Neural crest cell (in vitro differentiated cells): ENCODE data around the gene SEMA5B. TPM values are rescaled to one million over a fixed set of nuclear protein-coding genes. Genes with fewer than 3 reads are reported as not detected.

Experiments used
- DNase-seq: peaks from one replicate; pipeline ENCODE4 v3.0.0; 2021; ENCODE audit warnings: low read depth, mixed read lengths, low spot score
- H3K27ac Mint-ChIP-seq: one replicate; pipeline ENCODE4 v1.8.0; 2021; ENCODE audit warnings: mild to moderate bottlenecking, mixed read lengths; ENCODE audit not compliant: unreplicated experiment
- H3K27me3 Mint-ChIP-seq: 2 replicates; pipeline ENCODE4 v1.8.0; 2021; ENCODE audit warnings: low read depth, mild to moderate bottlenecking, mixed read lengths
- H3K36me3 Mint-ChIP-seq: 2 replicates; pipeline ENCODE4 v1.8.0; 2021; ENCODE audit warnings: low read depth, mild to moderate bottlenecking, mixed read lengths
- H3K4me1 Mint-ChIP-seq: 2 replicates; pipeline ENCODE4 v1.8.0; 2021; ENCODE audit warnings: mixed read lengths
- H3K4me3 Mint-ChIP-seq: one replicate; pipeline ENCODE4 v1.8.0; 2021; ENCODE audit warnings: mild to moderate bottlenecking, mixed read lengths
- H3K9me3 Mint-ChIP-seq: 2 replicates; pipeline ENCODE4 v1.8.0; 2021; ENCODE audit warnings: mixed read lengths
- total RNA-seq: library from RNA; stranded (reverse); gene quantifications from 2 replicates; pipeline ENCODE4 v1.2.1, GENCODE V29; 2021
- TF ChIP-seq, protein P1 (sequence below): fragments of 200-600 bp; sonication (generic); conservative IDR thresholded peaks from 2 replicates; pipeline ENCODE4 v1.5.0; 2021; ENCODE audit warnings: antibody characterized with exemption, mild to moderate bottlenecking

The SEMA5B gene
- total RNA-seq, 1 donor from 2014 or later, result 57.3 TPM

DNA sequence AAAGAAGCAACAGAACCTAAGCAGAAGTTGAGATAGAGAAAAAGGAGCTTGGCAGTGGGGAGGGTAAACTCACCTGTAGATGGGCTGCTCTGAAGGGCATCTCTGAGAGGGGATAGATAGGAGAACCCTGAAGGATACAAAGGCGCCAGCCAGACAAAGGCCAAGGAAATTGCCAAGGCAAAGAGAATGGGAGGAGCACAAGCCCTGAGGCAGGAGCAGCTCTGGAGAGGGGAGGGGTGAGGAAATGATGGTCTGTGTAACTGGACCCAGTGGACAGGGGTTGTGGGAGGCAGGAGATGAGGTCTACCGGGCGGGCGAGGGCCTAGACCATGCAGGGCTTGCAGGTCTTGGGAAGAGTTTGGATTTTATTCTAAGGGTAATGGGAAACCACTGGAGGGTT is 36.9 kb upstream of the SEMA5B start:
- H3K36me3 Mint-ChIP-seq, result peaks cover 2% of the 10 kb centered on the region
- DNase-seq, result no peak
- TF ChIP-seq, protein P1, sequence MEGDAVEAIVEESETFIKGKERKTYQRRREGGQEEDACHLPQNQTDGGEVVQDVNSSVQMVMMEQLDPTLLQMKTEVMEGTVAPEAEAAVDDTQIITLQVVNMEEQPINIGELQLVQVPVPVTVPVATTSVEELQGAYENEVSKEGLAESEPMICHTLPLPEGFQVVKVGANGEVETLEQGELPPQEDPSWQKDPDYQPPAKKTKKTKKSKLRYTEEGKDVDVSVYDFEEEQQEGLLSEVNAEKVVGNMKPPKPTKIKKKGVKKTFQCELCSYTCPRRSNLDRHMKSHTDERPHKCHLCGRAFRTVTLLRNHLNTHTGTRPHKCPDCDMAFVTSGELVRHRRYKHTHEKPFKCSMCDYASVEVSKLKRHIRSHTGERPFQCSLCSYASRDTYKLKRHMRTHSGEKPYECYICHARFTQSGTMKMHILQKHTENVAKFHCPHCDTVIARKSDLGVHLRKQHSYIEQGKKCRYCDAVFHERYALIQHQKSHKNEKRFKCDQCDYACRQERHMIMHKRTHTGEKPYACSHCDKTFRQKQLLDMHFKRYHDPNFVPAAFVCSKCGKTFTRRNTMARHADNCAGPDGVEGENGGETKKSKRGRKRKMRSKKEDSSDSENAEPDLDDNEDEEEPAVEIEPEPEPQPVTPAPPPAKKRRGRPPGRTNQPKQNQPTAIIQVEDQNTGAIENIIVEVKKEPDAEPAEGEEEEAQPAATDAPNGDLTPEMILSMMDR, result no peak
- H3K9me3 Mint-ChIP-seq, result peaks cover 2% of the 10 kb centered on the region
- no peak overlapping the region for H3K27ac Mint-ChIP-seq
- peak overlapping the region; percentile 61 for H3K4me3 Mint-ChIP-seq
- H3K4me1 Mint-ChIP-seq, result peaks cover 25% of the 10 kb centered on the region
- H3K27me3 Mint-ChIP-seq, result peaks cover 14% of the 10 kb centered on the region

DNA sequence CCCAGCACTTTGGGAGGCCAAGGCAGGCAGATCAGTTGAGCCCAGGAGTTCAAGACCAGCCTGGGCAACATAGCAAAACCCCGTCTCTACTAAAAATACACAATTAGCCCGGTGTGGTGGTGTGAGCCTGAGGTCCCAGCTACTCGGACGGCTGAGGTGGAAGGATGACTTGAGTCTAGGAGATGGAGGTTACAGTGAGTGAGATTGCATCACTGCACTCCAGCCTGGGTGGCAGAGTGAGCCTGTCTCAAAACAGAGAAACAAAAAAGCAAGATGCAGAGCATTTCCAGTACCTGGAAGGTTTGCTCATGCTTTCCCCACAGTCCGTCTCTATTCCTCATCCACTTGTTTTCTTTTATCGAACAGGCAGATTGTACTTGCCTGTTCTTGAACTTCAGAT is 35.5 kb upstream of the SEMA5B start:
- Mint-ChIP-seq H3K27me3 (peaks cover 9% of the 10 kb centered on the region), H3K36me3 (peaks cover 2% of the 10 kb centered on the region), H3K4me1 (peaks cover 12% of the 10 kb centered on the region), H3K27ac (no peak overlapping the region), H3K4me3 (no peak overlapping the region), H3K9me3 (peaks cover 2% of the 10 kb centered on the region)
- no peak for DNase-seq
- TF ChIP-seq, protein P1, result no peak

DNA sequence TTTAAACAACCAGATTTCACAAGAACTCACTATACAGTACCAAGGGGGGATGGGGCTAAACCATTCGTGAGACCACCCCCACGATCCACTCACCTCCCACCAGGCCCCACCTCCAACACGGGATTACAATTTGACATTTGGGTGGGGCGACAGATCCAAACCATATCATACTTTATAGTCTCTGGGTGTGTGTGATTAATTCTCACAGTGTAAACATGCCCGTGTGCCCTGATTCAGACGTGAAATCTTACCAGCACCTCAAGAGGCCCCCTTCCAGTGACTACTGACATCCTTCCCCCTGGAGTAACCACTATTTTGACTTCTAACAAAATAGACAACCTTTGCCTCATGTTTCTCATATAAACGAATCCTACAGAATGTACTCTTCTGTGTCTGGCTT is 34.3 kb upstream of the SEMA5B start:
- Mint-ChIP-seq H3K36me3 (peaks cover 2% of the 10 kb centered on the region), H3K4me1 (peaks cover 5% of the 10 kb centered on the region), H3K27me3 (peaks cover 9% of the 10 kb centered on the region), H3K9me3 (peaks cover 2% of the 10 kb centered on the region), H3K27ac (no peak overlapping the region), H3K4me3 (no peak overlapping the region)
- no peak for DNase-seq
- TF ChIP-seq, protein P1, result no peak

DNA sequence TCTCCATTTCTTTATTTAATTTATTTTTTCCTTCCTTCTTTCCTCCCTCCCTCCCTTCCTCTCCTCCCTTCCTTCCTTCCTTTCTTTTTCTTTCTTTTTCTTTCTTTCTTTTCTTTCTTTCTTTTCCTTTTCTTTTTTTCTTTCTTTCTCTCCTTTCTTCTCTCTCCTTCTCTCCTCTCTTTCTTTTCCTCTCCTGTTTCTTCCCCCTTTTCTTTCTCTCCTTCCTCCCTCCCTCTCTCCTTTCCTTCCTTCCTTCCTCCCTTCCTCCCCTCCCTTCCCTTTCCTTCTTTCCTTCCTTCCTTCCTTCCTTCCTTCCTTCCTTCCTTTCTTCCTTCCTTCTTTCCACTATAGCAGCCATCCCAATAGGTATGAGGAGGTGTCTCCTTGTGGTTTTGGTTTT is 32.5 kb upstream of the SEMA5B start:
- TF ChIP-seq, protein P1, result no peak
- no peak overlapping the region for H3K27ac Mint-ChIP-seq
- no peaks in the 10 kb centered on the region for H3K9me3 Mint-ChIP-seq
- peaks cover 7% of the 10 kb centered on the region for H3K27me3 Mint-ChIP-seq
- no peaks in the 10 kb centered on the region for H3K36me3 Mint-ChIP-seq
- no peaks in the 10 kb centered on the region for H3K4me1 Mint-ChIP-seq
- no peak overlapping the region for H3K4me3 Mint-ChIP-seq
- DNase-seq, result no peak

DNA sequence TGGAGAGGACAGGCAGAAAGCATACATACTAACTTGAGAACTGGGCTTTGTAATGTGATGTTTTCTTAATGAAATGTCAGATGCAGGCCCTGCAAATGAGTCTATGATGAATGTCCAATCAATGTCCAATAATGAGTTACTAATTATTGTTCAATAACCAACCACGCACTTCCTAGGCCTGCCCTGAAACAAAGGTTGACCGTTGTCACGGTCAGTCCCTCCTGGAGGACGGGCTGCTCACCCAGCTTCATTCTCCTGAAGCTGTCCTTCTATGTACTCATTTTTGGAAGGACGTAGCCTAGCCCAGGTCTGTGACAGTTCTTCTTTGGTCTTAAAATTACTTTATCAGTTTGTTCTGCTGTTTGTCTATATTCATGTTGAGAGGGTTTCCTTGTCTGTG is 30.9 kb upstream of the SEMA5B start:
- Mint-ChIP-seq H3K9me3 (no peaks in the 10 kb centered on the region), H3K36me3 (no peaks in the 10 kb centered on the region), H3K27ac (no peak overlapping the region), H3K27me3 (peaks cover 7% of the 10 kb centered on the region), H3K4me1 (no peaks in the 10 kb centered on the region), H3K4me3 (no peak overlapping the region)
- DNase-seq, result no peak
- TF ChIP-seq, protein P1, result no peak

DNA sequence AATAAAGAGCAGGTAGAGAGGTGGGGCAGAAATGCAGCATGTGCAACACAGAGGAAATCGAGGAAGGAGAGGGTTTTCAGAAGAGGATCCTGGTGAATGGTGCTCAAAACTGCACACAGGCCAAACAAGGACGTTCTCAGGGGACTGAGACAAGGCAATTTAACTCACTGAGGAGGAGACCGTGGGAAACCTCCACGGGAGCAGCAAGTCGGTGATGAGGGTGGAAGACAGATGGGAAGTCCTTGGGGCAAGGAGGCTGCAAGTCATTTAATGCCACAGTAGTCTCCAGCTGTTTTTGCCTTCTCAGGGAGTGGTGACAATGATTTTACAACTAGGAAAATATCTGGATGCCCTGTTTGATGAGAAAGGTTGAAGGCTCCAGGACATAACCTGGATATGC is 27.8 kb upstream of the SEMA5B start:
- TF ChIP-seq, protein P1, result no peak
- no peak for DNase-seq
- H3K4me1 Mint-ChIP-seq, result peaks cover 4% of the 10 kb centered on the region
- H3K36me3 Mint-ChIP-seq, result no peaks in the 10 kb centered on the region
- no peak overlapping the region for H3K4me3 Mint-ChIP-seq
- no peak overlapping the region for H3K27ac Mint-ChIP-seq
- no peaks in the 10 kb centered on the region for H3K9me3 Mint-ChIP-seq
- H3K27me3 Mint-ChIP-seq, result peaks cover 4% of the 10 kb centered on the region
